ENCODE measurements around the gene WDR35.
"Not testable (repeated sequence)": the region's sequence is repeated elsewhere in the genome, so short reads cannot be mapped to it uniquely, and the experiment has no call there.

The WDR35 gene

DNA sequence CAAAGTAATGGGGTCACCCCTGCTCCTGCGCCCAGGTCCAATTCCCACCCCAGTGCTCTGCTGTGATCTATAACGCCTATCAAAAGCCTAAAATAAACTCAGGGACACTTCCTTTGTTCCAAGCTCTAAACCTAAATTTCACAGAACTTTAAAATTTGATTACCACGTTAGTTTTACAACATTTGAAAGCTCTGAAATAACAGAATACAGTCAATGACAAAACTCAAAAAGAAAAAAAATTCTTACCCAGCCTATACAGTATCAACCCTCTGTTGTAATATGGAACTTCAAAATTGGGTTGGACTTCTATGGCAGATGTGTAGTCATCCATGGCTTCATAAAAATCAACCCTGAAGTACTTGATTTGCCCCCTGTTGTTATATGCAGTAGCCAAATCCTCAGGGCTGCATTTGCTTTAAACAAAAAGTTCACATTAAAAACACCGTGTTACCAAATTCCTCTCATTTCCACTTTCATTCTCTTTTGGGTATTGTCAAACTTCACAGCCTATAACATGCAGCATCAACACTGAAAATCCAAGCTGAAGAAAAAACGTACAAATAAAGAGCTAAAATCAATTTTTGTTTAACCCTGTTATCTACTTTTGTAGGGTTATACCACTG, 92.2 kb downstream of the WDR35 start:
- FAIRE-seq (peak; percentile 72), DNase-seq (ENCODE audit: insufficient read length, low spot score) (no peak)

DNA sequence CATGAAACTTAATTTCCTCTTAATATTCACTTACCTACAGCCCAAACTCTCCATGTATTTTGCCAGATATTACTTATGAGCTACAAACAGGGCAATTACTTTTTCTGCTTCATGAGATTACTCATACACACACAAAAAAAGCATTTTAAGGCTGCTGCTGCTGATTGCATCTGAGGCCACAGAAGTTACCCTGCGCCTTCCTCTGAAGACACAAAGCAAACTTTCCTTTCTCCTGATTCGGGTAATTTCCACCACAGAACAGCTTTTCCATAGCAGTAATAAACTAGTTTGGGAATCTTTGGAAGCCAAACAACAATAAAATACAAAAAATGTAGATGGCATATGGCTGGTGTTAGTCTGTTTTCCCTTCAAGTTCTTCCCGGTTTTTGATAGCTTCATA, 94.4 kb downstream of the WDR35 start:
- no peak for DNase-seq (ENCODE audit: insufficient read length, low spot score)
- peak; percentile 45 for FAIRE-seq

DNA sequence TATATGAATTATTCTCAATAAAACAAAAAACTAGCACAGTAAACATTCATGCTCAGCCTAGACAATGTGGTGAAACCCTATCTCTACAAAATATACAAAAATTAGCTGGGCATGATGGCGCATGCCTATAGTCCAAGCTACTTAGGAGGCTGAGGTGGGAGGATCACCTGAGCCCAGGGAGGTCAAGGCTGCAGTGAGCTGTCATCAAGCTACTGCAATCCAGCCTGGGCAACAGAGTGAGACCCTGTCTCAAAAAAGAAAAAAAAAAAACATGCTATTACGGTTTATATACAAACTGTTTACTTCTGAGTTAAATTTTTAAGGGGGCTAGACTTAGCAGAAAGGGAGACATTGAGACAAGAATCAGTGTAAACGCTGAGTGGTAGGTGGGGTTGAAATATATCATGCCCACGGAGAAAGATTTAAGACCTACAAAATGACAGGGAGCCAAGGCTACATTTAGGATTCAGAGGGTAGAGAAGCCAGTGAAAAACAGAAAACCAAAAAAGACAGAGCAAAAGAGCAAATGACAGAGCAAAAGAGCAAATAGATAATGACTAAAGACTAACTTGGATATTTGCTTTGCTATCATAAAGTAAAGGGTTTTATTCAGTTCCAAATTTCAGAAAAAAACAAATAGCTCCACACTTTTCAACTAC, 95.6 kb downstream of the WDR35 start:
- DNase-seq (ENCODE audit: insufficient read length, low spot score) (no peak), FAIRE-seq (peak; percentile 56)

DNA sequence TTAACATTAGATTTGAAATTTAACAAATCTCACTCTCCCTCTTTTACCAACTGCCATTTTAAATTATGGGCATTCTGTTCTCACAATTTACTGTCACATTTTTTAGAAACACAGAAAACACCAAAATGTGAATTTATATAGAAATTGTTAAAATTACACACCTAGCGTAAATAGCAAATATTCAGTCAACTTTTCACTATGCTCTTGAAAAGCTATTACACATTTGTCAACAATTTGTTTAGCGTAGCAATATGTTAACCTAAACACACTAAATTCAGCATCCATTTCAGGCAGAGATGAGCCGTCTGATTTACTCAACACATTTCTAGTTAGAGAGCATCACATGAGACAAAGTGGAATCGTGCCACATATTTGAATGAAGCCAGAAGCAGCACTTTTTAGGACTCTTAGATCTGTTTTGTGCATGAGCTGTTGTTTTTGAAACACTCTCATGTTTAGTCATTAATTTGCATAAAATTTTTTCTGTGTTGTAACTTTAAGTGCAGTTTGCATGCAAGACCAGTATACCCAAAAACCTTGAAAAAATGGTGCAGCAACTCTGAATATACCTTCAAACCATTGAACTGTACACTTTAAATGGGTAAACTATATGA, 96.3 kb downstream of the WDR35 start:
- peak; percentile 71 for FAIRE-seq
- DNase-seq (ENCODE audit: insufficient read length, low spot score): no peak

DNA sequence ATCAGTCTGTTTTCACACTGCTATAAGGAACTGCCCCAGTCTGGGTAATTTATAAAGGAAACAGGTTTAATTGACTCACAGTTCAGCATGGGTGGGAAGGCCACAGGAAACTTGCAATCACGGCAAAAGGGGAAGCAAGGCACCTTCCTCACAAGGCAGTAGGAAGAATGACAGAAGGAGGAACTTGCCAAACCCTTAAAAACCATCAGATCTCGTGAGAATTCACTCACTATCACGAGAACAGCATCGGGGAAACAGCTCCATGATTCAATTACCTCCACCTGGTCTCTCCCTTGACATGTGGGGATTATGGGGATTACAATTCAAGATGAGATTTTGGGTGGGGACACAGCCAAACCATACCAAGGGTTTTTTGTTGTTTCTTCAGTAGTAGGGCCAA, 97.9 kb downstream of the WDR35 start:
- DNase-seq (ENCODE audit: insufficient read length, low spot score): not testable (repeated sequence)
- FAIRE-seq: peak; percentile 33

DNA sequence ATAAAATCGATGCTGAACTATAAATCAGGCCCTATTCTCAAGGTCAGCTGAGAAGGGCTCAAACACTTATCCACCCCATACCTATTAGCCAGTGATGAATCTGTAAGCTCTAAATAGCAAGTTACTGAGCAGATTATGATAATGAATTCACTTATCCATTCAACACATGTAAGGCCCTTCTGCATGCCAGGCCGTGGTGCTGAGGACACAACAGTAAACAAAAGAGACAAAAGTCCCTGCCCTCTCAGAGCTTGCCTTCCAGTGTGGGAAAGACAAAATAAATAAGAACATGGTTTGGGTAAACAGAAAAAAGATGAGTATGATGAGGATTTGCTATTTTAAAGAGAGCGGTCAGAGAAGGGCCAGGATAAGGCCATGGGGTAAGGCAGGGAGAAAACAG, 99.8 kb downstream of the WDR35 start:
- DNase-seq (ENCODE audit: insufficient read length, low spot score) (no peak), FAIRE-seq (no peak)

DNA sequence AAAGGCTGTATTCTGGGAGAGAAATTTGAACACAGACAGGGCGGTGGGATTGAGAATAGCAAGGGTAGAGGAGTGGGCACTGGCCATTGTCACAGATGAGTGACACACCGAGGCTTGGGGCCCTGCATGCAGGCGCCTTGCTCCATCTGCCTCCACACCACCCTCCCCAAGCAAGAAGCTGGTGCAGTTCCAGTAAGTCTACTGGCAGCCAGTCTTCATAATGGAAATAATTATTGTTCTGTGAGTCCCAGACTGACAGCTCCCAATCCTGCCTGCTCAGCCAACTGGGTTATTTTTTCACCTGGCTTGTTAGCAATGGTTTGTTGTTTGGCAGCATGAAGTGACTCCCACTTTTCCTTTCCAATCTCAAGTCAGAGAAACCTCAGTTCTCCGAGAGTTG, 101.1 kb downstream of the WDR35 start:
- FAIRE-seq (no peak), DNase-seq (ENCODE audit: insufficient read length, low spot score) (no peak)

DNA sequence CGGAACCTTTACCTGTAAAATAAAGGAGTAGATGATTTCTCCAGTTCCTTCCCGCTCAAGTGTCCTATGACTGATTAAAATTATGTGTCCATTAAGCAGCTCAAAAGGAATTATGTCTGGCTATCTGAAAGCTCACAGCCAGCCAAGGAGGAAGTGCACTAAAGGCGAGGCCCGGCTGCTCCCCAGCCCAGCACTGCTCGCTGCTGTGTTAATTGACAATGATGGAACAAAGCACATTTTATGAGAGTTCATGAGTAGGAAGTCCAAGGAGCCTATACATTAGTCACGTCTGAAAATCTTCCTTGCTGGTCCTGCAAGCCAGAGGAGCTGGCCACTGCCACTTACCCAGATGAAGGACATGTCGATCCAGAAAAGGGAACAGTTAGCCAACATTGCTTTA, 102.4 kb downstream of the WDR35 start:
- FAIRE-seq: no peak
- no peak for DNase-seq (ENCODE audit: insufficient read length, low spot score)

DNA sequence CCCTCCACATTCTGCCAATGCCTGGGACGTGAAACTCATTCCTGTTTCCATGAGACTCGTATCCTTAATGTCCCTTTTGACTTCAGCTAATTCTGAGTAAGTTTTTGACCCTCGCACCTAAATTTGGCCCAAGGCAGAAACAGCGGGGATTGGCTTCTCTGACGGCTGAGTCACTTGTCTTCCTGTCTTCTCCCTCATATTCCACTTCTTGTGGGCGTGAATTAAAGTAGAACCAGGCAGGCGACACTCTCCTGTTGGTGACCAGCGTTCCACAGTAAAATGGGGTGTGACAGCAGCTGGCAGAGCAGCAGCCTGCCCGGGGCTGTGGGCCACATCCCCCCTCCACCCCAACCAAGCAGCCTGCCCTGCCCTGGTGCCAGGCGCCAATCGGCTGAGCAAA, 103.6 kb downstream of the WDR35 start:
- DNase-seq (ENCODE audit: insufficient read length, low spot score) (no peak), FAIRE-seq (no peak)

DNA sequence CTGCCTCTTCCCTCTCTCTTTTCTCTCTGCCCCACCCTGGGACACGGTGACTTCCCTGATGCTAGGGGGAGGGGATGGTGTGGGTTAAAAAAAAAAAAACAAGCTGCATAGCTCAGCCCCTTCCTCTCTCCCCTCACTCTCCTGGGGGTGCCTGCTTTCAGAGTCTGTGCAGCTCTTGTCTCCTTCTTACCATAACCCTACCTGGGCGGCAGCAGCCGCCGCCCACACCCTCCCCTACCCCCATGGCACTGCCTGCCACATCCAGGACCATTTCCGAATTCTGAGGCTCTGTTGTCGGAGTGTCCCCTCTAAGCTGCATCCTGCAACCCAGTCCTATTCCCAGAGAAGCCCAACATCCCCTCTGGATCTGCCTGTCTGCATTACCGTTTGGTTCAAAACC, 104.1 kb downstream of the WDR35 start:
- FAIRE-seq: no peak

DNA sequence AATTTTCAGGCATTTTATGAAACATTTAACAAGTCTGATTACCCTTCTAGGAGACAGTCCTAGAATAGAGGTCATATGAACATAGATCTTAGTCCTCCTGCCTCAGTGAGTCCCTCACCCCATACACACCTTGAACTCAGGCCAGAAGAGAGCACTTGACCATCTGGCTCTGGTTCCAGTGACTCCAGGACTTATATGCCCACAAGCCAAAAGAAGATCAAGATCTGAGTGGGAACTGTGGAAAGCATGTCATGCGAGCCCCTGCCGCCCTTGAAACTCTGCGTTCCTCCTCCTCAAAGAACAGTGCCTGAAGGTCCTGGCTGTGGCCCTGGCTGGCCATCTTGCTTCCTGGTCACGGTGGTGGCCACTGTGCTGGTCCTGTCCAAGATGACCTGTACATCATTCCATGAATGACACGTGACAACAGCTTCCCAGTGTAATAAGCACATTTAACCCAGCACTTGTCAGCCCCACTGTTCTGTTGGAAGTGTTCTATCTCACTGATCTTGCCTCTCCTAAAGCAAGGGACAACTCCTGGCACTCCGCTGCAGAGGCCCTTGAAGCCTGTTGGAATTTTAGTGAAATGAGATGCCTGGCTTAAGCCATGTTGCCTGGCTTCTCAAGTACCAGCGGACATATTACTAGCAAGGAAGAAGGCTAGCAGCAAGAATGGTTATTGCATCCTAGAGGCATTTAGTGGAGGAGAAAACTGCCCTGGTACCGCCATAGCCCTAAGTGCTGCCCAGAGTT, 105.8 kb downstream of the WDR35 start:
- DNase-seq (ENCODE audit: insufficient read length, low spot score) (no peak), FAIRE-seq (no peak)

More for the DNA sequence above, 104.1 kb downstream of the WDR35 start:
- no peak for DNase-seq (ENCODE audit: insufficient read length, low spot score)

DNA sequence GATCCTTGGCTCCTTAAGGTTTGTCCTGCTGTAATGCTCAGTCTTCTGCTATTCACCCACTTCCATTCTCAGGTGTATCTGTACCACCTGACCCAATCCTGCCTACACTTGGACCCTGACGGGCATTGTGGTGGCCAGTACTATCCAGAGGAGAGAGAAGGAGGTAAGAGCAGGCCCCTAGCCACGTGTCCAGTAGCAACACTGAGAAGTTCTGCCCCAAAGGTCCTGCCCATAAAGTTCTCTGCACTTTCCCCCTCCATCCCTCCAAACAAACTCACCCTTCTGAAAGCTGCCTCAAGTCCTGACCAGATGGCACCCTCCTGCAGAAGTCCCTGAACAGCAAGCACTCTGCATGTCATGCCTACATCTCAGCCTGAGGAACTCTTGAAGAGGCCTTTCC, 106.4 kb downstream of the WDR35 start:
- DNase-seq (ENCODE audit: insufficient read length, low spot score) (no peak), FAIRE-seq (no peak)

DNA sequence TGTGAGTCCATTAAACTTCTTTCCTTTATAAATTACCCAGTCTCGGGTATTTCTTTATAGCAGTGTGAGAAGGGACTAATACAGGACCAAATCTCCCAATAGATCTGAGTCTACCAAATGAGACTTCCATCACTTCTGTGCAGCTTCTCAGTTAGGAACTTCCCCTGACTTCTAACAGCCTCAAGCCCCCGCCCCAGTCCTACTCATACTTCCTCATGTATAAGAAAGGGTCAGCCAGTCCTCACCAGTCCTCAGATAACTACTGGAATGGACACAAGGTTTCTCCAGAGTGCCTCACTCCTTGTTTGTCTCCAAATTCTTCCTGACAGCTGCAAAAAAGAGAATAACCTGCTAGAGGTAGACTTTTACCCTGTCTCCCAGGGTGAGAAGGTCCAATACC, 107.6 kb downstream of the WDR35 start:
- FAIRE-seq: no peak
- DNase-seq (ENCODE audit: insufficient read length, low spot score): no peak

DNA sequence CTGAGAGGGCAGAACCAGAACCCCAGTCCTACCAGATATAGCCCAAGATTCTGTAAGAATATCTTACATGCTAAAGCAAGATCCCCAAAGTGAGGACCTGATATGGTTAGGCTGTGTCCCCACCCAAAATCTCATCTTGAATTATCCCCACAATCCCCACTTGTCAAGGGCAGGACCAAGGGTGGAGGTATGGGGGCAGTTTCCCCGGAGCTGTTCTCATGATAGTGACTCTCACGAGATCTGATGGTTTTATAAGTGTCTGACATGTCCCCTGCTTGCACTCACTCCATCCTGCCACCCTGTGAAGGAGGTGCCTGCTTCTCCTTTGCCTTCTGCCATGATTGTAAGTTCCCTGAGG, 108.0 kb downstream of the WDR35 start:
- DNase-seq (ENCODE audit: insufficient read length, low spot score) (no peak), FAIRE-seq (no peak)

DNA sequence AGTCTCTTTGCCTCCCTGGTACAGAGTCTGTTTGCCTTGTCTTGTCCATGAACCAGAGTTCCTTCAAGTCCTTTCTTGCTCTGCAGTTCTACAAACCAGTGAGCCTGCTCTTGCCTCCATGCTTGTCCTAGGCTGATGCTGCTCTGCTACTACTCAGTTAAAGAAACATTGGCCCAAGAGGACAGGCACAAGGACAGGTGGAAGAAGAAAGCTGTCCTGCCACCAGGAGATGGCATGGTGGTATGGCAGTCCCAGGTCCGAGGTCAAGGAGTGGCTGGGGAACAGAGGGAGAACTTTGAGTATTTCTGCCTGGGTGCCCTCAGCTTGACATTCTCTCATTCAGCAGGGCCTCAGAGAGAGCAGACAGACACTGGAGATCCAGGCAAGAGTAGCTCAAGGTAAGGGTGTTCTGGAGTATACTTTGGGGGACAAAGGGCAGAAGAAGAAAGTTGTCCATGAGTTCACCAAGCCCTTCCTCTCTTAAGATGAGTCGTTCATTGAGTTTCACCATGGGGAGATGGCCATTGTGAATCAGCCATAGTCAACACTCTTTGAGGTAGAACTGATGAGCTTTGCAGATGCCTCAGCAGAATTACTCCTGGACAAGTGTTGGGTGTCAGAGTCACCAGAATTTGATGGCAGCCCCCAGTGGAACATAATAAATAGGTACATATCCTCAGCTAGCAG, 108.5 kb downstream of the WDR35 start:
- DNase-seq (ENCODE audit: insufficient read length, low spot score) (no peak), FAIRE-seq (no peak)

DNA sequence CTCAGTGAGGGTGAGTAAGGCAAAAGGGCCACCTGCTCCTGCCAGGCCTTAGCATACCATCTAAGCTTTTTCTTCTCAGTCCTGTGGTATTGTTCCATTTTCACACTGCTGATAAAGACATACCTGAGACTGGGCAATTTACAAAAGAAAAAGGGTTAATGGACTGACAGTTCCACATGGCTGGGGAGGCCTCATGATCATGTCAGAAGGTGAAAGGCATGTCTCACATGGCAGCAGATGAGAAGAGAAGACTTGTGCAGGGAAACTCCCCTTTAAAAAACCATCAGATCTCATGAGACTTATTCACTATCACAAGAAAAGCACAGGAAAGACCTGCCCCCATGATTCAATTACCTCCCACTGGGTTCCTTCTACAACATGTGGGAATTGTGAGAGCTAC, 109.7 kb downstream of the WDR35 start:
- not testable (repeated sequence) for FAIRE-seq; DNase-seq (ENCODE audit: insufficient read length, low spot score)

DNA sequence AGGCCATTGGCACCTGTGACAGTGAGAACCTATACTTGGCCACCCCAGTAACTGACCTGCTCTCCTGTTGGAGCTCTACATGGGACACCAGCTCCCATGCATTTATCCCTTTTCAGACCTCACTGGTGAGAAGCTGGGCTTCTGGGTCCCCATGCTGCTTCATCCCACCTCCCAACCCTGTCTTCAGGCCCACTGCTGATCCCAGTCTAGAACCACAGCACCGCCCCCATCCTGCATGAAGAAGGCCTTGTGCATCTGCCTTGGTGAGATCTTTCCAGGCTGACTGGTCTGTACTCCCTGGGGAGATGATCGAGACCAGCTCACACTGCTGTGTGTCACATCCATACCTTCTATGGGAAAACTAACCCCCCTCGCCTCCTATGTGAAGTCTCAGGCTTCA, 110.8 kb downstream of the WDR35 start:
- FAIRE-seq: no peak
- no peak for DNase-seq (ENCODE audit: insufficient read length, low spot score)

DNA sequence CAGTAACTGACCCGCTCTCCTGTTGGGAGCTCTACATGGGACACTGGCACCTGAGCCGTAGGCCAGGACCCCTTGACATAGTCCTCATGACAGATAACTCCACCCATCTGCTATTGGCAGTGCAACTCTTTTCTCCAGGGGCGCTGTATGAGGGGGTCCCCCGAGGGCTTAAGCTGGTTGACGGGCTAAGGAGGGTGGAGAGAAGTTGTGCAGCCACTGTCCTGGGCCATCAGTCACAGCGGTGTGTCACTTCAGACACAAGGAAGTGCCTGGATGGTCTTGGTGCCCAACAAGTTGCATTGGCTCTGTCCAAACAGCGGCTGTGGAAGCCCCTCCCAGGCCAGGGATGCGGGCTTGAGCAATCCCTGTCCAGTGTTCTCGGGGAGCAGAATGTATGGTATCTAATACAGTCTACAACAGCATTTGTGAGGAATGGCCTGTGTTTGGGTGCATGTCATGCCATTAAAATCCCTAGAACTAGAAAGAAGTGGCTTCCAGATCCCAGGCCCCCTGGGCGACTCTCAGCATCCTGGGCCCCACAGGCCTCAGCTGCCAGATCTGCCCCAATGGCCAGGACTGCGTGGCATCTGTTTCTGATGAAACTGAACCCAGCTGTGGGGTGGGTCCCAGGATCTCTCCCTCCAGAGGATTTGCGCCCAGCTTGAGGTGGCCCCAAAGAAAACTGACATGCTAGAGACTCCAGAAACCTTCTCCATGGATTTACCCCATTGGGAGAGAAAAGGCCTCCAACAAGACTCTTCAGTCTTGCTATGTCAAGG, 111.4 kb downstream of the WDR35 start:
- DNase-seq (ENCODE audit: insufficient read length, low spot score) (no peak), FAIRE-seq (no peak)

DNA sequence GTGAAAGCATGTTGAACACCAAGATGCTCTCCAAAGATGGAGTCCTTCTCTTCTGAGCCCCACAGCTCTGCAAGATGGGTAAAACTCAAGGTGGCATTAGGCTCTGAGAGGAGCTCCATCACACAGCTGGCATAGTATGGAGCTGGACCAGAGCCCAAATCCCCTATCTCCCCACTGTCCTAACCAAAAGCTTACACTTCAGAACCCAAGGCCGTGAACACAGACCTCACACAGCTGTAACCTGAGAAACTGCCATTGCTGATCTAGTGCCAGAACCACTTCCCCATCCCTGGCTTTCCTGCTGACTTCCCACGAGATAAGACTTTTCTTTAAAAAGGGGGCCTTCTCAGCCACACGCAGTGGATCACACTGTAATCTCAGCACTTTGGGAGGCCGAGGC, 113.2 kb downstream of the WDR35 start:
- FAIRE-seq (no peak), DNase-seq (ENCODE audit: insufficient read length, low spot score) (no peak)

DNA sequence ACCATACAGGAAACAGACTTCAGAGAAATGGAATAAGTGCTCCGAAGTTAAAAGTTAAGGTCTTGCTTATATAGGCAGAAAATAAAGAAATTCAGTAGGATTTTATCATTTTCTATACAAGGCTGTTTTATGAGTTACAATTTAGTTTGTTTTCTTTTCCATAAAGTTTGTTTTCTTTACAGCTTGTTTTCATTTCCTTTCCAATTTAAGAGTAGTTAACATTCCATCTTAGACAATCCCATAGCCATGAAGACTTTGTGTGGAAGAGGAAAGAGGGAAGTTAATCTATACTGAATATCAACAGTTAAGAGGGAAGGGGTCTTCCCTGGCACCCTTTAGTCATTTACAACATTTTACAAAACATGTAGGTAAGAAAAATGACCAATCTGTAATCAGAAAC, 114.6 kb downstream of the WDR35 start:
- FAIRE-seq (no peak), DNase-seq (ENCODE audit: insufficient read length, low spot score) (no peak)

Measured in GM19239 (cell line).